Right lobe of liver (tissue), 6 donors: ENCODE data around the gene HELZ. TPM values are rescaled to one million over a fixed set of nuclear protein-coding genes. Genes with fewer than 3 reads are reported as not detected.
A peak's percentile ranks its signal among the peaks of the same experiment; 100 is the strongest.

ENCODE experiments used
- ATAC-seq, 4 donors: fragments of 200-7000 bp; cut with Tn5 transposase; one replicate each; pipeline ENCODE4 v1.9.1; 2020; ENCODE audit warnings: mild to moderate bottlenecking in 4 of 4, moderate library complexity in 4 of 4
- DNase-seq, 3 donors: peaks; one replicate each; pipeline ENCODE4 v3.0.0-alpha.2; 2020
- H3K27ac ChIP-seq, 3 donors: fragments of 200-600 bp; one replicate each; pipeline ENCODE4 v1.8.0; 2022
- H3K27me3 ChIP-seq, 2 donors: fragments of 200-600 bp; one replicate each; pipeline ENCODE4 v1.8.0; 2022
- H3K36me3 ChIP-seq, 4 donors: fragments of 200-600 bp; sonication (generic) in 1 of 4; one replicate each; pipeline versions ENCODE4 v1.5.1 to v1.8.0; 2017 to 2022; ENCODE audit warnings: control low read depth in 1 of 4
- H3K4me1 ChIP-seq, 4 donors: fragments of 200-600 bp; sonication (generic) in 1 of 4; one replicate each; pipeline versions ENCODE4 v1.5.1 to v1.8.0; 2017 to 2022; ENCODE audit warnings: control low read depth in 1 of 4
- H3K4me3 ChIP-seq, 3 donors: fragments of 200-600 bp; one replicate each; pipeline ENCODE4 v1.8.0; 2022
- H3K9me3 ChIP-seq, 4 donors: fragments of 200-600 bp; sonication (generic) in 1 of 4; one replicate each; pipeline versions ENCODE4 v1.5.1 to v1.8.0; 2017 to 2022; ENCODE audit warnings: control low read depth in 1 of 4
- POLR2A ChIP-seq: fragments of 450-650 bp; IDR thresholded peaks from one replicate; pipeline ENCODE4 v1.6.1; 2017; ENCODE audit warnings: antibody characterized with exemption, mild to moderate bottlenecking
- WGBS: methylation state at CpG from one replicate; pipeline ENCODE4 v1.1.6; 2018; ENCODE audit warnings: low coverage, low lambda C conversion rate; ENCODE audit not compliant: insufficient coverage; ENCODE audit errors: missing lambda C conversion rate; 5-methylcytosine and 5-hydroxymethylcytosine counted together
- intact Hi-C, 2 donors: fragments of 100-400 bp; cut with DNase I; formaldehyde crosslinking; loops; one replicate each; pipeline versions ENCODE4 v1.11.2 to v1.14.1; 2022
- total RNA-seq, 6 experiments: library from RNA; depleted of rRNA in 2 of 6; stranded (reverse); fragments of >200 nt in 2 of 6; fragmentation: NEBNext Ultra II Directional in 3 of 6; extraction: Animal tissue kit (Norgen Biotek cat#: 25700) in 3 of 6; gene quantifications; one replicate each; pipeline versions ENCODE4 v1.1.0 to v1.2.4, GENCODE V29; 2016 to 2023
- TF ChIP-seq, protein P1 (sequence below), 4 donors: fragments of 200-600 bp in 3 of 4; fragments of 450-650 bp in 1 of 4; IDR thresholded peaks; one replicate each; pipeline versions ENCODE4 v1.5.1 to v1.8.0; 2016 to 2022; ENCODE audit warnings: antibody characterized with exemption in 4 of 4, mild to moderate bottlenecking in 2 of 4
- donor health status: DM: no; HTN: yes; CAD: no.
- donor health status: DM: no; HTN: no; CAD: no.
- donor health status: DM: no; HTN: no; CAD: no.
- donor health status: DM: no; HTN: yes; CAD: no.
- donor health status: DM: no; HTN: yes; CAD: no.

Gene HELZ
- total RNA-seq, 6 experiments from 2014 or later = 24.2 to 33.6 (median 30.9) TPM

DNA sequence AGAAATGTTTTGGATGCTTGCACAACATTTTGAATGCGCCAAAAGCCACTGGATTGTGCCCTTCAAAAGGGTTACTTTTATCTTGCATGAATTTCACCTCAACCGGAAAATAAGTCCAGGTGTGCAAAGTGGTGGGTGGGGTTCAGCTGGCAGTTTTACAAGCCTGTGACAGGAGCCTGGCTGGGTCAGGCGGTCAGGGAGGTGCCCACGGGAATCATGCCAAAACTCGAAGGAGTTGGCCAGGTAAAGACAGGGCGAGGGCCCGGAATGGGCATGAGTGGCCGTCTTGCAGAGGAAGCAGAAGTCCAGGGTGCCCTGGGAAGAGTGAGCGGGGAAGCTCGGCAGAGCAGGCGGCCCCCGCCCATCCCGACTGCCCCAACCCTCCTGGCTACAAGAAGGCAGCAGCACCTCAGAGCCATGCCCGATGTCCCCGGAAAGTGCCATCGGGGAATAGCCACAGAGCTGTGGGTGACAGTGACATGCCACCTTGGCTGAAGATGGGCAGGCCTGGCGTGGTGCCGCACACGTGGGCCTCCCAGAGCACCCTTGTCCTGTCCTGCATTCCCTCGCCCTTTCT is 219.7 kb downstream of the HELZ start:
- WGBS = no CpG with 5 or more reads among the region's 20 CpGs
- peak in 1 of 4 donors; percentile 6 for ATAC-seq
- Histone ChIP-seq H3K9me3 (no peaks in the 10 kb centered on the region), H3K4me1 (no peaks in the 10 kb centered on the region), H3K36me3 (no peaks in the 10 kb centered on the region), H3K4me3 (no peak overlapping the region), H3K27me3 (no peaks in the 10 kb centered on the region), H3K27ac (no peak overlapping the region)
- DNase-seq = no peak
- no peak for TF ChIP-seq POLR2A
- TF ChIP-seq, protein P1, sequence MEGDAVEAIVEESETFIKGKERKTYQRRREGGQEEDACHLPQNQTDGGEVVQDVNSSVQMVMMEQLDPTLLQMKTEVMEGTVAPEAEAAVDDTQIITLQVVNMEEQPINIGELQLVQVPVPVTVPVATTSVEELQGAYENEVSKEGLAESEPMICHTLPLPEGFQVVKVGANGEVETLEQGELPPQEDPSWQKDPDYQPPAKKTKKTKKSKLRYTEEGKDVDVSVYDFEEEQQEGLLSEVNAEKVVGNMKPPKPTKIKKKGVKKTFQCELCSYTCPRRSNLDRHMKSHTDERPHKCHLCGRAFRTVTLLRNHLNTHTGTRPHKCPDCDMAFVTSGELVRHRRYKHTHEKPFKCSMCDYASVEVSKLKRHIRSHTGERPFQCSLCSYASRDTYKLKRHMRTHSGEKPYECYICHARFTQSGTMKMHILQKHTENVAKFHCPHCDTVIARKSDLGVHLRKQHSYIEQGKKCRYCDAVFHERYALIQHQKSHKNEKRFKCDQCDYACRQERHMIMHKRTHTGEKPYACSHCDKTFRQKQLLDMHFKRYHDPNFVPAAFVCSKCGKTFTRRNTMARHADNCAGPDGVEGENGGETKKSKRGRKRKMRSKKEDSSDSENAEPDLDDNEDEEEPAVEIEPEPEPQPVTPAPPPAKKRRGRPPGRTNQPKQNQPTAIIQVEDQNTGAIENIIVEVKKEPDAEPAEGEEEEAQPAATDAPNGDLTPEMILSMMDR (IDR thresholded peaks at IDR 0.05) = no peak
- intact Hi-C loops = no loop called here

DNA sequence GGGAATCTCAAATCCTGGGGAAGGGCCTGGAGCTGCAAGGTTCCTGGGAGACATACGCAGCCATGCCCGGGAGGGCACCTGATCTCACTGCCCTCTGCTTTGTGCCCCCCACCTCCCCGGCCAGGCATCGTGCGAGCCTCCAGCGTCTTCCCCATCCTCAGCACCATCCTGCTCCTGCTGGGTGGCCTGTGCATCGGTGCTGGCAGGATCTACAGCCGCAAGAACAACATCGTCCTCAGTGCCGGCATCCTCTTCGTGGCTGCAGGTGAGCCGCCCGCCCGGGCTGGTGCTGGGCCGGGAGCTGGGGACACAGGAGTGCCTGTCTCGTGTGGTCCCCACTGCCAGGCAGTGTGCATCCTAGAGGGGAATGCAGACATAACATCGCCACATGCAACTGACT is 220.3 kb downstream of the HELZ start:
- Histone ChIP-seq H3K4me3 (no peak overlapping the region), H3K27me3 (no peaks in the 10 kb centered on the region), H3K9me3 (no peaks in the 10 kb centered on the region), H3K27ac (no peak overlapping the region), H3K4me1 (no peaks in the 10 kb centered on the region), H3K36me3 (no peaks in the 10 kb centered on the region)
- no peak for DNase-seq
- intact Hi-C loops = no loop called here
- ATAC-seq = no peak
- WGBS = 60% methylated on average over 1 of the region's 17 CpGs
- TF ChIP-seq, protein P1 (IDR thresholded peaks at IDR 0.05) = no peak
- no peak for TF ChIP-seq POLR2A

DNA sequence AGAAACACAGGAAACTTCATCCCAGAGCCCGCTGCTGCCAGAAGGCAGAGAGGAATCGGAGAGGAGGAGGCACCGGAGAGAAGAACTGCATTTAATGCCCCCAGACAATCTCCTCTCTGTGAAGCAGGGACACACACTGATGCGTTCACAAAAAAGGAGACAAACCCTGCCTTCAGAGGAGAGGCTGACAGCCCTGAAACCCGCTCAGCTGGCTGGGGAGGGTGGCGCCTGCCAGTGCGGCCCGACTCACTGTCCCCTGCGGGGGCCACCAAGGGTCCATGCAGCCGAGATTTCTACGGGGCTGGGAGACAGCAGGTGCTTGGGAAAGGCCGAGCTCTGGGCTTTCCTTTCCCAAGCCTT is 222.6 kb downstream of the HELZ start:
- DNase-seq (no peak), ATAC-seq (no peak)
- Histone ChIP-seq H3K36me3 (no peaks in the 10 kb centered on the region), H3K27me3 (no peaks in the 10 kb centered on the region), H3K4me3 (no peak overlapping the region), H3K27ac (no peak overlapping the region), H3K4me1 (no peaks in the 10 kb centered on the region), H3K9me3 (no peaks in the 10 kb centered on the region)
- intact Hi-C loops = no loop called here
- TF ChIP-seq POLR2A = no peak
- TF ChIP-seq, protein P1 (IDR thresholded peaks at IDR 0.05) = no peak
- WGBS = no CpG with 5 or more reads among the region's 12 CpGs

DNA sequence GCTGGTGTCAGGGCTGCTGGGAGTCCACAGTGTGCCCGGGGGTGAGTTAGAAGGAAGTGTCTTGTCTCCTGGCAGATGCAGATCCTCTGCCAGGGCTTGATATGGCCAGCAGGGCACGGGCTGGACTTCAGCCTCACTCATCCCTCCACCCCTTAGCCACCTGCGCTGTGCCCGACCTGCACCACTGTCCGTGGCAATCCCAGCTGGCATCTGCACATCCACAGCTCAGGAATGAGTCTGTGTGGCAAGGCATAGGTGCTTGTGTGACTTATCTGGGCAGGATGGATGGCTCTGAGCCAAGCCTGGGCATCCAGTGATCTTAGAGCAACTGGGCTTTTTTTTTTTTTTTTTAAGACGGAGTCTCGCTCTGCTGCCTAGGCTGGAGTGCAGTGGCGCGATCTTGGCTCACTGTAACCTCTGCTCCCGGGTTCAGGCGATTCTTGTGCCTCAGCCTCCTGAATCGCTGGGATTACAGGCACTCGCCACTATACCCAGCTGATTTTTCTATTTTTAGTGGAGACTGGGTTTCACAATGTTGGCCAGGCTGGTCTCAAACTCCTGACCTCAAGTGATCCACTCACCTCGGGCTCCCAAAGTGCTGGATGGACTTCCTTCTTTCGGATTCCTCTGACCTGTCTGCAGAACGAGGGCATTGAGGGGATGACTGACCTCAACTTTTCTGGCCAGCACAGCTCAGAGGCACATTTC is 223.1 kb downstream of the HELZ start:
- DNase-seq (no peak), ATAC-seq (peak in 2 of 4 donors; percentile 21 to 30)
- TF ChIP-seq, protein P1 (IDR thresholded peaks at IDR 0.05) = no peak
- no peak for TF ChIP-seq POLR2A
- Histone ChIP-seq H3K4me1 (no peaks in the 10 kb centered on the region), H3K4me3 (no peak overlapping the region), H3K27me3 (no peaks in the 10 kb centered on the region), H3K36me3 (no peaks in the 10 kb centered on the region), H3K27ac (no peak overlapping the region), H3K9me3 (no peaks in the 10 kb centered on the region)
- WGBS = 69% methylated on average over 12 of the region's 16 CpGs
- intact Hi-C loops = no loop called here
